K562 (cell line): ENCODE data around the gene SURF6. TPM values are rescaled to one million over a fixed set of nuclear protein-coding genes. Genes with fewer than 3 reads are reported as not detected.

ENCODE experiments used
- ATAC-seq: fragments of 200-7000 bp; cut with Tn5 transposase; 3 replicates; pipeline ENCODE4 v1.9.1; 2020; ENCODE audit warnings: moderate library complexity
- BruUV-seq: library from RNA; stranded (reverse); fragments of 400-500 nt; replicated peaks from 2 replicates; lab custom pipeline; 2021; lab: Mats Ljungman, UMichigan
- CTCF ChIA-PET: fragments of 300-600 bp; formaldehyde crosslinking; extraction: SDS; loops from one replicate; lab custom pipeline; 2021; ENCODE audit warnings: low intra/inter-chr PET ratio; lab: Yijun Ruan, JAX
- POLR2A ChIA-PET: fragments of 300-600, 350-650 bp; sonication (Branson Sonifier 250); formaldehyde crosslinking; extraction: SDS; loops from one replicate; lab custom pipeline; 2021; ENCODE audit warnings: antibody characterized with exemption, inconsistent platforms; lab: Yijun Ruan, JAX
- DNase-seq, 4 experiments: peaks; one replicate each; pipeline versions ENCODE4 v3.0.0 to v3.0.0-alpha.2; 2011 to 2018; ENCODE audit warnings: low spot score in 3 of 4, mixed read lengths in 3 of 4; ENCODE audit errors: extremely low read depth in 1 of 4
- FAIRE-seq: peaks from 2 replicates; lab custom pipeline; 2011; peaks lifted over from hg19 to GRCh38; lab: Jason Lieb, UNC
- H2AFZ ChIP-seq: 2 replicates; pipeline ENCODE4 v1.6.0; 2011; ENCODE audit warnings: low read depth, low read length, control low read depth, inconsistent platforms
- H3K27ac ChIP-seq: fragments of 200-600 bp; 3 replicates; pipeline ENCODE4 v1.8.0; 2011; ENCODE audit warnings: low read depth, mild to moderate bottlenecking, control low read depth, inconsistent platforms, low read length, moderate library complexity, mixed read lengths; ENCODE audit errors: extremely low read depth
- H3K27me3 ChIP-seq, 2 experiments: fragments of 300-600 bp in 1 of 2; 2 replicates in 1 of 2; 3 replicates in 1 of 2; pipeline versions ENCODE4 v1.6.0 to v1.8.0; 2011; ENCODE audit warnings: inconsistent platforms in 2 of 2, low read length in 2 of 2, mild to moderate bottlenecking in 1 of 2, mixed read lengths in 1 of 2, moderate library complexity in 1 of 2; ENCODE audit not compliant: control insufficient read depth in 2 of 2, insufficient read depth in 2 of 2
- H3K36me3 ChIP-seq: fragments of 300-600 bp; 3 replicates; pipeline ENCODE4 v1.8.0; 2011; ENCODE audit warnings: mild to moderate bottlenecking, low read length, inconsistent platforms; ENCODE audit not compliant: control insufficient read depth, insufficient read depth
- H3K4me1 ChIP-seq, 2 experiments: fragments of 200-600 bp in 1 of 2; replicated peaks in 1 of 2; 2 replicates in 1 of 2; 3 replicates in 1 of 2; pipeline versions ENCODE4 v1.5.1 to v1.8.0; 2011; ENCODE audit warnings: inconsistent platforms in 2 of 2, low read length in 2 of 2, mild to moderate bottlenecking in 1 of 2, mixed read lengths in 1 of 2, moderate library complexity in 1 of 2; ENCODE audit not compliant: control insufficient read depth in 2 of 2, insufficient read depth in 2 of 2
- H3K4me2 ChIP-seq: 2 replicates; pipeline ENCODE4 v1.6.1; 2011; ENCODE audit warnings: low read length, control low read depth, inconsistent platforms, mixed read lengths; ENCODE audit not compliant: insufficient read depth
- H3K4me3 ChIP-seq: fragments of 200-600 bp; sonication (generic), shearing (Covaris generic); 2 replicates; pipeline ENCODE4 v1.5.1; 2016; ENCODE audit warnings: control low read depth, inconsistent platforms
- H3K79me2 ChIP-seq: fragments of 200-600 bp; 3 replicates; pipeline ENCODE4 v1.8.0; 2011; ENCODE audit warnings: low read length, inconsistent platforms; ENCODE audit not compliant: control insufficient read depth, insufficient read depth
- H3K9ac ChIP-seq, 2 experiments: 2 replicates each; pipeline versions ENCODE4 v1.6.0 to v1.6.1; 2011; ENCODE audit warnings: low read depth in 2 of 2, low read length in 2 of 2, control low read depth in 1 of 2, inconsistent platforms in 1 of 2, mild to moderate bottlenecking in 1 of 2, mixed read lengths in 1 of 2; ENCODE audit not compliant: insufficient read depth in 1 of 2
- H3K9me1 ChIP-seq: one replicate; pipeline ENCODE4 v1.6.0; 2011; ENCODE audit warnings: inconsistent platforms, mild to moderate bottlenecking, low read length, moderate library complexity; ENCODE audit not compliant: control insufficient read depth, insufficient read depth
- H3K9me3 ChIP-seq: replicated peaks from 2 replicates; pipeline ENCODE4 v1.5.1; 2011; ENCODE audit warnings: low read depth, low read length, inconsistent platforms; ENCODE audit not compliant: control insufficient read depth, insufficient read depth
- H4K20me1 ChIP-seq: replicated peaks from 2 replicates; pipeline ENCODE4 v1.6.1; 2011; ENCODE audit warnings: low read length, inconsistent platforms, mixed read lengths; ENCODE audit not compliant: control insufficient read depth, insufficient read depth
- BRCA1 ChIP-seq, 2 experiments: fragments of 450-650 bp in 1 of 2; sonication (generic) in 1 of 2; formaldehyde crosslinking in 1 of 2; IDR thresholded peaks; 2 replicates each; pipeline versions ENCODE4 v1.5.0 to v1.6.1; 2017 to 2020; ENCODE audit warnings: mild to moderate bottlenecking in 1 of 2, missing genetic modification reagents in 1 of 2
- CCNT2 ChIP-seq: IDR thresholded peaks from 2 replicates; pipeline ENCODE4 v1.6.1; 2011; ENCODE audit warnings: borderline replicate concordance, low read depth, mild to moderate bottlenecking, moderate library complexity, mixed read lengths, low read length; ENCODE audit not compliant: insufficient read length; ENCODE audit errors: extremely low read depth
- HNRNPUL1 ChIP-seq: fragments of 200-400 bp; formaldehyde crosslinking; IDR thresholded peaks from 2 replicates; pipeline ENCODE4 v1.6.1; 2017; ENCODE audit warnings: low read length
- KAT7 ChIP-seq: sonication (generic); formaldehyde crosslinking; IDR thresholded peaks from 2 replicates; pipeline ENCODE4 v1.8.0; 2022; ENCODE audit warnings: missing genetic modification reagents, mild to moderate bottlenecking, borderline replicate concordance
- MAFK ChIP-seq: IDR thresholded peaks from 2 replicates; pipeline ENCODE4 v1.6.1; 2011; ENCODE audit warnings: low read length, improper control_type of control experiment
- MXI1 ChIP-seq: IDR thresholded peaks from 2 replicates; pipeline ENCODE4 v1.6.1; 2011; ENCODE audit warnings: low read depth, mild to moderate bottlenecking, improper control_type of control experiment, low read length
- PCBP1 ChIP-seq: fragments of 200-400 bp; formaldehyde crosslinking; IDR thresholded peaks from 2 replicates; pipeline ENCODE4 v1.6.1; 2018; ENCODE audit warnings: mild to moderate bottlenecking, low read depth, low read length; ENCODE audit not compliant: poor library complexity, severe bottlenecking
- TEAD1 ChIP-seq, 2 experiments: fragments of 450-650 bp in 1 of 2; sonication (generic) in 1 of 2; formaldehyde crosslinking; IDR thresholded peaks; 2 replicates each; pipeline versions ENCODE4 v1.4.0 to v1.8.0; 2020 to 2022; ENCODE audit warnings: mild to moderate bottlenecking in 2 of 2, missing genetic modification reagents in 1 of 2
- XRCC3 ChIP-seq: fragments of 450-650 bp; IDR thresholded peaks from 2 replicates; pipeline ENCODE4 v1.6.1; 2017; ENCODE audit warnings: mild to moderate bottlenecking, moderate library complexity
- YY1 ChIP-seq, 3 experiments: IDR thresholded peaks; 2 replicates each; pipeline ENCODE4 v1.6.1; 2011; ENCODE audit warnings: low read length in 2 of 3, mild to moderate bottlenecking in 2 of 3, moderate library complexity in 2 of 3, borderline replicate concordance in 1 of 3, control low read depth in 1 of 3, low read depth in 1 of 3; ENCODE audit not compliant: insufficient read depth in 3 of 3, insufficient replicate concordance in 2 of 3, control insufficient read depth in 1 of 3, insufficient read length in 1 of 3; ENCODE audit errors: extremely low read depth in 1 of 3
- ZNF239 ChIP-seq: fragments of 250-450 bp; sonication (Bioruptor Pico); IDR thresholded peaks from 2 replicates; pipeline ENCODE4 v1.4.0; 2020; ENCODE audit warnings: mild to moderate bottlenecking
- ZNF316 ChIP-seq: fragments of 450-650 bp; IDR thresholded peaks from 2 replicates; pipeline ENCODE4 v1.6.1; 2016
- ZNF77 ChIP-seq: fragments of 250-450 bp; sonication (Bioruptor Pico); IDR thresholded peaks from 2 replicates; pipeline ENCODE4 v1.5.0; 2020
- ZNF785 ChIP-seq: fragments of 250-450 bp; sonication (Bioruptor Pico); IDR thresholded peaks from 2 replicates; pipeline ENCODE4 v1.4.0; 2020; ENCODE audit warnings: mild to moderate bottlenecking
- WGBS: fragments of 100-300 bp; shearing (Covaris generic); methylation state at CpG from one replicate; pipeline ENCODE4 v1.1.6; 2016; ENCODE audit warnings: low coverage, mixed read lengths; ENCODE audit not compliant: insufficient coverage; ENCODE audit errors: missing lambda C conversion rate; 5-methylcytosine and 5-hydroxymethylcytosine counted together
- in situ Hi-C: fragments of 300-500 bp; cut with MboI; formaldehyde crosslinking; loops from 4 replicates; pipeline ENCODE4 v1.15.0; 2018; ENCODE audit warnings: inconsistent platforms, mixed read lengths
- intact Hi-C: fragments of 100-400 bp; cut with micrococcal nuclease; formaldehyde crosslinking; loops from 2 replicates; pipeline ENCODE4 v1.14.2; 2022
- polyA plus RNA-seq, 8 experiments: library from polyadenylated mRNA; depleted of rRNA in 4 of 8; stranded (reverse) in 5 of 8; unstranded in 3 of 8; fragments of >200 nt; fragmentation: Nextera tagmentation in 2 of 8; fragmentation: Illumina TruSeq in 1 of 8; extraction: Ambion mirVana in 2 of 8; extraction: Trizol in 1 of 8; gene quantifications; 2 replicates each; pipeline versions ENCODE4 v1.2.1 to v1.2.3, GENCODE V29; 2011 to 2014; ENCODE audit warnings: inconsistent platforms in 1 of 8, missing spikeins in 1 of 8
- total RNA-seq, 7 experiments: library from RNA; depleted of rRNA in 6 of 7; stranded (reverse); fragments of >200 nt in 6 of 7; fragmentation: Illumina TruSeq in 2 of 7; extraction: Trizol in 2 of 7; gene quantifications; 2 replicates each; pipeline versions ENCODE4 v1.2.1 to v1.2.3, GENCODE V29; 2011 to 2021; ENCODE audit warnings: low replicate concordance in 1 of 7
- TF ChIP-seq, protein P1 (sequence below), 2 experiments: fragments of 450-650 bp in 1 of 2; sonication (generic) in 1 of 2; formaldehyde crosslinking; conservative IDR thresholded peaks; 2 replicates each; pipeline versions ENCODE4 v1.4.0 to v1.8.1; 2020 to 2022; ENCODE audit warnings: mild to moderate bottlenecking in 1 of 2, missing genetic modification reagents in 1 of 2
- TF ChIP-seq, protein P2 (sequence below): fragments of 200-800 bp; sonication (Bioruptor generic); IDR thresholded peaks from 2 replicates; pipeline ENCODE4 v1.6.1; 2017; ENCODE audit warnings: missing genetic modification characterization, missing compliant biosample characterization

Gene SURF6
- total and polyA plus RNA-seq, 9 of the 15 experiments (the other 6 are each of a cell fraction or from before 2014, with no cell fraction given), result 1.4 to 68.3 (median 14.7) TPM

DNA sequence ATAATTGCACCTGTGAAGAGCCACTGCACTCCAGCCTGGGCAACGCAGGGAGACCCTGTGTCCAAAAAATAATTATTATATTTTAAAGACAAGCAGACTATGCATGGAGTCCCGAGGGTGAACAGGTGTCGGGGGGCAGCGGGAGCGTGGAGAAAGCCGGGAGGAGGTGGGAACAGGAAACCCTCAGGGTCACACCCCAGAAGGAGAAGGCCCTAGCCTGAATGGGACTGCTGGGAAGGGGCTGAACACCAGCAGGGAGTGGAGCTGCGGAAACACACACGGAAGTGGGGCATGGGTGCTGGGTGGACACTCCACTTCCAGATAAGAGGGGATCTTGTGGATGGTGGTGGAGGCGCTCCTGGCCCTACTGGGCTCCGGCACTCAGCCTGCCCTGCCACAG is 12.8 kb downstream of the SURF6 start (continued):
- no peak for TF ChIP-seq MXI1

DNA sequence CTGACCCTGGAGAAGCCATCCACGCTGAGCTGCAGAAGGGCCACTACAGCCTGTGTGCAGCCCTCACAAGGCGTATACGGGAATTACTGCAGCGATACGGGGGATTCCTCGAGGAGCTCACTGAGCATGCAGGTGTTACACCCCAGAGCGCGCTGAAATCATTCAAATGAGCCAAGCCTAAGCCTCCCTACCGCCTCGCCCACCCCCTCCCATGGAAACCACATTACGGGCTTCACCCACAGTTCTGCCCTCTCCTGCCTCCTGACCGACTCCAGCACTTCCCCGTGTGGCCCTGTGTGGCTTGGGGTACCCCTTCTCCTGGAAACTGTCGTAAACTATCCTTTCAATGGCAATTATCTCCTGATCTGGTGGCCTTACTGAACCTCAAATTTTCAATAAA is 13.3 kb downstream of the SURF6 start:
- WGBS, result 60% methylated on average over 14 of the region's 14 CpGs
- Histone ChIP-seq H3K9me3 (peaks cover 3% of the 10 kb centered on the region), H3K27me3 (peaks cover 0 to 8% of the 10 kb centered on the region in 2 experiments; a peak in 1 of 5 replicates), H3K9me1 (no peaks in the 10 kb centered on the region), H3K4me3 (no peak overlapping the region), H3K9ac (0 out of 4 replicates have a peak overlapping the region, but pooled peaks of 1 of the 2 experiments have one; percentile 14), H3K4me2 (no peak overlapping the region), H4K20me1 (no peaks in the 10 kb centered on the region), H3K4me1 (peaks cover 0 to 9% of the 10 kb centered on the region in 2 experiments; a peak in 2 of 5 replicates), H2AFZ (no peak overlapping the region), H3K36me3 (no peaks in the 10 kb centered on the region), H3K79me2 (no peaks in the 10 kb centered on the region), H3K27ac (no peak overlapping the region)
- intact Hi-C loops, result loop anchor here (10.0 kb wide), 1 partner anchor 48 kb away; the partner anchor contains the start of gene ABO
- DNase-seq (no peak), FAIRE-seq (no peak), ATAC-seq (no peak)
- no TSS peak for BruUV-seq
- in situ Hi-C loops, result no loop called here
- CTCF ChIA-PET, result no interaction called here
- TF ChIP-seq ZNF316 (no peak), ZNF77 (no peak), XRCC3 (no peak), HNRNPUL1 (no peak), YY1 (IDR thresholded peaks at IDR 0.05; ENCODE audit: borderline replicate concordance in 1 of 3, control insufficient read depth in 1 of 3, extremely low read depth in 1 of 3, insufficient read depth in 3 of 3, insufficient read length in 1 of 3, insufficient replicate concordance in 2 of 3, low read depth in 1 of 3, low read length in 2 of 3) (no peak), ZNF239 (CRISPR knock-in tag) (no peak), PCBP1 (no peak), MAFK (no peak), CCNT2 (no peak), TEAD1 (CRISPR knock-in tag; IDR thresholded peaks at IDR 0.05) (no peak), KAT7 (CRISPR knock-in tag) (no peak), BRCA1 (IDR thresholded peaks at IDR 0.05) (no peak), BRCA1 (CRISPR knock-in tag; IDR thresholded peaks at IDR 0.05) (no peak), ZNF785 (CRISPR knock-in tag) (no peak)
- TF ChIP-seq, protein P1, sequence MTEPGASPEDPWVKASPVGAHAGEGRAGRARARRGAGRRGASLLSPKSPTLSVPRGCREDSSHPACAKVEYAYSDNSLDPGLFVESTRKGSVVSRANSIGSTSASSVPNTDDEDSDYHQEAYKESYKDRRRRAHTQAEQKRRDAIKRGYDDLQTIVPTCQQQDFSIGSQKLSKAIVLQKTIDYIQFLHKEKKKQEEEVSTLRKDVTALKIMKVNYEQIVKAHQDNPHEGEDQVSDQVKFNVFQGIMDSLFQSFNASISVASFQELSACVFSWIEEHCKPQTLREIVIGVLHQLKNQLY (CRISPR knock-in tag; conservative IDR thresholded peaks at IDR 0.05), result no peak
- TF ChIP-seq, protein P2, sequence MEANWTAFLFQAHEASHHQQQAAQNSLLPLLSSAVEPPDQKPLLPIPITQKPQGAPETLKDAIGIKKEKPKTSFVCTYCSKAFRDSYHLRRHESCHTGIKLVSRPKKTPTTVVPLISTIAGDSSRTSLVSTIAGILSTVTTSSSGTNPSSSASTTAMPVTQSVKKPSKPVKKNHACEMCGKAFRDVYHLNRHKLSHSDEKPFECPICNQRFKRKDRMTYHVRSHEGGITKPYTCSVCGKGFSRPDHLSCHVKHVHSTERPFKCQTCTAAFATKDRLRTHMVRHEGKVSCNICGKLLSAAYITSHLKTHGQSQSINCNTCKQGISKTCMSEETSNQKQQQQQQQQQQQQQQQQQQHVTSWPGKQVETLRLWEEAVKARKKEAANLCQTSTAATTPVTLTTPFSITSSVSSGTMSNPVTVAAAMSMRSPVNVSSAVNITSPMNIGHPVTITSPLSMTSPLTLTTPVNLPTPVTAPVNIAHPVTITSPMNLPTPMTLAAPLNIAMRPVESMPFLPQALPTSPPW (CRISPR knock-in tag), result no peak
- POLR2A ChIA-PET, result interaction anchor here (0.7 to 0.9 kb wide), 2 partner anchors 8 to 12 kb away, joined by 3 to 4 read pairs; no protein-coding TSS in a partner anchor
